Stimulated activated CD8-positive, alpha-beta memory T cell treated with anti-CD3 and anti-CD28 coated beads, Interleukin-7, amount 100 ng/mL, for 4 hours (primary cell): ENCODE data around the gene NOL3.

Experiments
- DNase-seq, 2 donors: peaks; one replicate each; pipeline ENCODE4 v3.0.0-alpha.2; 2020; ENCODE audit warnings: low read depth in 2 of 2

Gene NOL3

GRCh38 chr16:67188798-67189197 lies 18.5 kb downstream of the NOL3 start:
- no peak for DNase-seq

- DNase-seq: no peak
Observed at GRCh38 chr16:67190041-67190440, 19.7 kb downstream of the NOL3 start, which contains the start of gene EXOC3L1. TSS of gene EXOC3L1 (minus strand) at chr16:67190136. CDS start at chr16:67189676, 460 bp downstream.

- no peak for DNase-seq
Observed at GRCh38 chr16:67190448-67191399, 20.4 kb downstream of the NOL3 start.

- no peak for DNase-seq
Observed at GRCh38 chr16:67191411-67191994, 21.2 kb downstream of the NOL3 start.

- DNase-seq: peak; percentile 68 to 81
Observed at GRCh38 chr16:67191995-67192681, 21.8 kb downstream of the NOL3 start, which contains the start of gene E2F4. TSS of gene E2F4 (plus strand) at chr16:67192155. CDS start at chr16:67192228, 73 bp downstream.

DNA sequence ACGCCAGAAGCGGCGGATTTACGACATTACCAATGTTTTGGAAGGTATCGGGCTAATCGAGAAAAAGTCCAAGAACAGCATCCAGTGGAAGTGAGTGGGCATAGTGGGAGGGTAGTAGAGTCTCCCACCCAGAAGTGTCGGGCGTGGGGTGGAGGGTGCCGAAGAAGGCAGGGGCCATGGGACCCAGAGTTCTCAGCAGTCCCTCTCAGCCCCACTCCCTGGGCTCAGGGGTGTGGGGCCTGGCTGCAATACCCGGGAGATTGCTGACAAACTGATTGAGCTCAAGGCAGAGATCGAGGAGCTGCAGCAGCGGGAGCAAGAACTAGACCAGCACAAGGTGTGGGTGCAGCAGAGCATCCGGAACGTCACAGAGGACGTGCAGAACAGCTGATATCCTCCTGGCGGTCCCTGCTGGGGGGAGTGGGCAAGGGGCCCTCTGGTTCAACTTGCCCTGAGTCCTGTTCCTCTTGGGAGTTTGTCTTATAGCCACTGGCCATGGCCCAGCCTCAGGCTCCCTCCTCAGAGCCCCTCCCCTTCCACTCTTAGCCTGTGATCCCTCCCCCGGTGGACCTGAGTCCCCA lies 22.5 kb downstream of the NOL3 start:
- DNase-seq: no peak

DNA sequence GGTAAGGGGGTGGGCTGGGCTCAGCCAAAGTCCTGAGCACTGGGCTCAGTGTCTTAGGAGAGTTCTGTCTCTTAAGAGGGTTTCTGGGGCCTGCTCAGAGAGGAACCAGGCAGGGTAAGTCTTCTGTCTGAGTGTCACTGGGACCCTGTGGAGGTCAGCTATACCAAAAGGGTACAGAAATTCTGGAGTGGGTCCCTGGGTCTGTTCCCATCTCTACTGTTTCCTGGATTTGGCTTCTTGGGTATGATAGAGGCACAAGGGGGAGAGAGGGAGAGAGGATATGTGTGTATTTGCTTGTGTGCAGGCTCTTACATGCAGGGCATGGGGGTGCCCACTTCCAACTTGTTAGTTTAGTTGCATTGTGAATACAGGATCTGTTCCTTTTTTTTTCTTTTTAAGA lies 23.2 kb downstream of the NOL3 start:
- DNase-seq: no peak

DNA sequence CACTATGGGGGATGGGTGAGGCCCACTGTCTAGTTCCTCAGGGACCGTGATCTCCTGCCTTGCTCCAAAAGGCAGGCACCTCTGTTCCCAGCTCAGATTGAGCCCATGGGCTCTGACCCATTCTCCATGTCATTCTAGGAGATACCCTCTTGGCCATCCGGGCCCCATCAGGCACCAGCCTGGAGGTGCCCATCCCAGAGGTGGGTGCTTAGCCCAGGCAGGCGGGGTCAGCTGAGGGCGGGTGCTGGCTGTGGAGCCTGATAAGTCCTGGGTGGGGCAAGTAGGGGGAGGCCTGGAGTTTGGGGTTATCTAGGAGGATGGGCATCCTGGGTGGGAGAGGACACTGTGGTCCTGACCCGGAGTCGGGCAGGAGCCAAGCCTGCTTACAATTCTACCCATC lies 23.9 kb downstream of the NOL3 start:
- DNase-seq: no peak

GRCh38 chr16:67195676-67196075 lies 25.3 kb downstream of the NOL3 start:
- DNase-seq: no peak

GRCh38 chr16:67196881-67197280 lies 26.5 kb downstream of the NOL3 start:
- DNase-seq: no peak

DNA sequence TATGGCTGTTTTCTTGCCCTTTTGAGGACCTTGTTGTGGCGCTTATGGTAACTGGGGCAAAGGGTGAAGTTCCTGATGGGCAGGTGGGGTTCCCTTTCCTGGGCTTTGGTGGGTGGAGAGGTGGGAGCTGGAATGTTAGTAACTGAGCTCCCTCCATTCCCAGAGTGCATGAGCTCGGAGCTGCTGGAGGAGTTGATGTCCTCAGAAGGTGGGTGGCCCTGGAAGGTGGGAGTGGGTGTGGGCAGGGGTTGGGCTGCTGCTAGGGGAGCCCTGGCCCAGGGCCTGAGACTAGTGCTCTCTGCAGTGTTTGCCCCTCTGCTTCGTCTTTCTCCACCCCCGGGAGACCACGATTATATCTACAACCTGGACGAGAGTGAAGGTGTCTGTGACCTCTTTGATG lies 27.4 kb downstream of the NOL3 start:
- no peak for DNase-seq

DNA sequence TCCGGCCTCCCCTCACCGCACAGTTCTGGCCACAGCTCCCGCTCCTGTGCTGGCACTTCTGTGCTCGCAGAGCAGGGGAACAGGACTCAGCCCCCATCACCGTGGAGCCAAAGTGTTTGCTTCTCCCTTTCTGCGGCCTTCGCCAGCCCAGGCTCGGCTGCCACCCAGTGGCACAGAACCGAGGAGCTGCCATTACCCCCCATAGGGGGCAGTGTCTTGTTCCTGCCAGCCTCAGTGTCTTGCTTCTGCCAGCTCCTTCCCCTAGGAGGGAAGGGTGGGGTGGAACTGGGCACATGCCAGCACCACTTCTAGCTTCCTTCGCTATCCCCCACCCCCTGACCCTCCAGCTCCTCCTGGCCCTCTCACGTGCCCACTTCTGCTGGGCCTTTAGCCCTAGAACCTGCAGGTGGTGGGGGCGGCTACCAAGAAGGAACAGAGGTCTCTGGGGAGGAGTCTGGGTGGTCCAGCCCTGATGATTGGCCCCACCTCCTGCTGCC lies 27.9 kb downstream of the NOL3 start:
- no peak for DNase-seq

- no peak for DNase-seq
Observed at GRCh38 chr16:67199011-67199807, 28.9 kb downstream of the NOL3 start, which contains the start of gene ELMO3. TSS of gene ELMO3 (plus strand) at chr16:67199131. CDS start at chr16:67199327, 196 bp downstream.

DNA sequence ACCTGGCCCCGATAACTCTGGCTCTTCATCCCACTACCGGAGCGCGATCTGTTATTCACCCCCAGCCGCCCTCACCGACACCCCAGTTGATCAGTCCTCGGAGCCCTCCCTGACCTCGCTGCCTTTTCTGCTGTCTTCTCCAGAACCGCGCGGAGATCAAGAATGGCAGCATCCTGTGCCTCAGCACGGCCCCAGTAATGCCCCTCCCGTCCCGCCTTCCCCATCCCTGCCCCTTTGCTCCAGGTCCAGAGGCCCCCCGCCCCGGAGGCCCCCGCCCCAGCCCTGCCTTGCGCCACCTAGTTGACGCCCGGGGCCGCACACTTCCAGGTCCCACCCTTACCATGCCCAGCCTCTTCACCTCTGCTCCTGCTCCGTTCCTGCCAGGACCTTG lies 29.5 kb downstream of the NOL3 start:
- no peak for DNase-seq

- no peak for DNase-seq
Observed at GRCh38 chr16:67200491-67200890, 30.2 kb downstream of the NOL3 start.

- DNase-seq: no peak
Observed at GRCh38 chr16:67201411-67202345, 31.3 kb downstream of the NOL3 start.

DNA sequence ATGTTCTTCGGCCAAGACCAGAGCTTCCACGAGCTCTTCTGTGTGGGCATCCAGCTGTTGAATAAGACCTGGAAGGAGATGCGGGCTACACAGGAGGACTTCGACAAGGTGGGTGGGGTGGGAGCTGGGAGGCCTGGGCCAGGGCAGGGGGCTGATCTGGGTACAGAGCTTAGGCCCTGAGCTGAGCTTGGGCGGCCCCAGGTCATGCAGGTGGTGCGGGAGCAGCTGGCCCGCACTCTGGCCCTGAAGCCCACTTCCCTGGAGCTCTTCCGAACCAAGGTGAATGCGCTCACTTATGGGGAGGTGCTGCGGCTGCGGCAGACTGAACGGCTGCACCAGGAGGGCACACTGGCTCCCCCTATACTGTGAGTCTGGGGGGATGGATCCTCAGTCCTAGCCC lies 32.1 kb downstream of the NOL3 start:
- DNase-seq: no peak

GRCh38 chr16:67202956-67203493 lies 32.7 kb downstream of the NOL3 start:
- DNase-seq: no peak

DNA sequence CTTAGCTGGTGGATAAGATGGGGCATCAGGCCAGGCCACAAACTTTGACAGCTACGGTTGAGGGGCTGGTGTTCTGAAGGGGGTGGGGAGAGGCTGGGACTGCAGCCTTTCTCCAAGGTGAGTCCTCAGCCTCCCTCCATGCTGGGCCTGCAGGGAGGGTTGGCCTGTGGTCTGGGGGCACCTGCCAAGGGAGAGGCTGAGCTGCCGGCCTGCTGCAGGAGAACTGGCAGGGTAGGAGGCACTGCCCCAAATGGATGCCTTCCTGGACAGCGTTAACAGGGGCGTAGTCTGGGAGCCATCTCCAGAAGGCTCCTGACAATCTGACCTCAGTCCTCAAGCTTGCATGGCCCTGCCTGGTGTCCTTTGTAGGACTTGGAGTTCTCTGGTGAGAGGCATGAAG lies 33.7 kb downstream of the NOL3 start:
- no peak for DNase-seq
